ENCODE measurements around the gene ZFYVE28.

The ZFYVE28 gene

DNA sequence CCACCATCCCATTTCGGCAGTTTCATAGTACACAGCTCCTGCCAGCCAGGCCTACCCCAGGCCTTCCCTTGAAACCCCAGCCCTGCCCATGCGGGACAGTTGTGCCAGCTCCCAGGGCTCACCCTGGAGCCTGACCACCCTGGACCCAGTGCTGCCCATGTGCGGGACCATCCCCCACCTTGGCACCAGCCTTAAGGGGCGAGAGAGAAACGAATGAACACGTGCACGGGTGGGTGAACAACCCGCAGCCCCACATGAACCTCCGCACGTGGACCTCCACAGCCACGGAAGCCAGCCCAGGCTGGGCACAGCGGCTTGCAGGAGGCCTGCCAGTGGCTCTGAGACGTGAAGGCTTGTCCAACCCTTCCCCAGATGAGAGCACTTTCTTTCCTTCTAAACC is 80.5 kb downstream of the ZFYVE28 start:
- TF ChIP-seq, protein P1, sequence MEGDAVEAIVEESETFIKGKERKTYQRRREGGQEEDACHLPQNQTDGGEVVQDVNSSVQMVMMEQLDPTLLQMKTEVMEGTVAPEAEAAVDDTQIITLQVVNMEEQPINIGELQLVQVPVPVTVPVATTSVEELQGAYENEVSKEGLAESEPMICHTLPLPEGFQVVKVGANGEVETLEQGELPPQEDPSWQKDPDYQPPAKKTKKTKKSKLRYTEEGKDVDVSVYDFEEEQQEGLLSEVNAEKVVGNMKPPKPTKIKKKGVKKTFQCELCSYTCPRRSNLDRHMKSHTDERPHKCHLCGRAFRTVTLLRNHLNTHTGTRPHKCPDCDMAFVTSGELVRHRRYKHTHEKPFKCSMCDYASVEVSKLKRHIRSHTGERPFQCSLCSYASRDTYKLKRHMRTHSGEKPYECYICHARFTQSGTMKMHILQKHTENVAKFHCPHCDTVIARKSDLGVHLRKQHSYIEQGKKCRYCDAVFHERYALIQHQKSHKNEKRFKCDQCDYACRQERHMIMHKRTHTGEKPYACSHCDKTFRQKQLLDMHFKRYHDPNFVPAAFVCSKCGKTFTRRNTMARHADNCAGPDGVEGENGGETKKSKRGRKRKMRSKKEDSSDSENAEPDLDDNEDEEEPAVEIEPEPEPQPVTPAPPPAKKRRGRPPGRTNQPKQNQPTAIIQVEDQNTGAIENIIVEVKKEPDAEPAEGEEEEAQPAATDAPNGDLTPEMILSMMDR (IDR thresholded peaks at IDR 0.05; ENCODE audit: control insufficient read depth, extremely low read depth, insufficient read depth): no peak
- no peak overlapping the region for H3K4me3 ChIP-seq (ENCODE audit: low read depth, low read length)
- DNase-seq (ENCODE audit: low read depth): no peak

DNA sequence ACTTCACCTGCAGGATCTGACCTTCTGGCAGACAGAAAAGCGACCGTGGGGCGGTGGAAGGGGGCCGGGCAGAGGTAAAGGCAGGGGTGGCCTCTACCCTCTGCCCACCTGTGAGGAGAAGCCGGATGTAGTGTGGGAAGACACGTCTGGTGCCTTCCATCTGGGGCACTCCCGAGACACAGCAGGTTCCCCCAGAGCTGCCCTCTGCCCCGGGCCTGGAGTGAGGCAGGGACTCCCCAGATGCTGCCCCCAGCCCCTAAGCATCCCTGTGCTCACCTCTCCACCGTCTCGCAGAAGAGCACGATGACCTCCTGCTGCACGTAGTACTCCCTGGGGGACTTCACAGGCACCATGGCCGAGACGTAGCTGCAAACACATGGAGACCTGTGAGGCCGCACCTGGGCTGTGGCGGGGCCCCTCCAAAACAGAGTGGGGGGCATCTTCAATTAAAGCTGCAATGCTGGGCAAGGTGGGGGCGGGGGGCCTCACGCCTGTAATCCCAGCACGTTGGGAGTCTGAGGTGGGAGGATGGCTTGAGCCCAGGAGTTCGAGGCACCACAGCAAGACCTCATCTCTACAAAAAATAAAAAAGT is 81.2 kb downstream of the ZFYVE28 start:
- no peak overlapping the region for H3K4me3 ChIP-seq (ENCODE audit: low read depth, low read length)
- no peak for DNase-seq (ENCODE audit: low read depth)
- TF ChIP-seq, protein P1 (IDR thresholded peaks at IDR 0.05; ENCODE audit: control insufficient read depth, extremely low read depth, insufficient read depth): no peak

DNA sequence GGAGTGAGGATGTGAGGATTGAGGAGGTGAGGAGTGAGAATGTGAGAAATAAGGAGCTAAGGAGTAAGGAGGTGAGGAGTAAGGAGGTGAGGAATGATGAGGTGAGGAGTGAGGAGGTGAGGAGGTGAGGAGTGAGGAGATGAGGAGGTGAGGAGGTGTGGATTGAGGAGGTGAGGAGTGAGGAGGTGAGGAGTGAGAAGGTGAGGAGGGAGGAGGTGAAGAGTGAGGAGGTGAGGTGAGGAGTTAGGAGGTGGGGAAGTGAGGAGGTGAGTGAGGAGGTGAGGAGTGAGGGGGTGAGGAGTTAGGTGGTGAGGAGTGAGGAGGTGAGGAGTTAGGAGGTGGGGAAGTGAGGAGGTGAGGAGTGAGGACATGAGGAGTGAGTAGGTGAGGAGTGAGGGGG is 81.8 kb downstream of the ZFYVE28 start:
- no peak overlapping the region for H3K4me3 ChIP-seq (ENCODE audit: low read depth, low read length)
- TF ChIP-seq, protein P1 (IDR thresholded peaks at IDR 0.05; ENCODE audit: control insufficient read depth, extremely low read depth, insufficient read depth): no peak
- DNase-seq (ENCODE audit: low read depth): no peak

DNA sequence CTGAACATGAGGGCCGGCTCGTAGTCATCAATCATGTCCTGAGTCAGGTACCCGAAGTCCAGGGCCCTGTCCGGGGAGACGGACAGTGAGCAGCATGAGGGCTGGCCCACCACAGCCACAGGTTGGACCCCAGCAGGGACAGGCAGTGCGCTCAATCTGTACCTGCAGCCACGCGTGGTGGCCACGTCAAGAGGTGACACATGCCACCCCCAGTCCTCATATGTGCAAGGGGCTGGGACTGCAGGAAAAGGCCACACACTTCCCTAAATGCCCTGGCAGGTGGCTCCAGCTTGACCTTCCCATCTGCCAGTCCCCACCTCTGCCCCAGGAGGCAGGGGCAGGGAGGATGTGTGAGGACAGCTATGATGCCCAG is 82.7 kb downstream of the ZFYVE28 start:
- no peak overlapping the region for H3K4me3 ChIP-seq (ENCODE audit: low read depth, low read length)
- no peak for DNase-seq (ENCODE audit: low read depth)
- TF ChIP-seq, protein P1 (IDR thresholded peaks at IDR 0.05; ENCODE audit: control insufficient read depth, extremely low read depth, insufficient read depth): no peak

DNA sequence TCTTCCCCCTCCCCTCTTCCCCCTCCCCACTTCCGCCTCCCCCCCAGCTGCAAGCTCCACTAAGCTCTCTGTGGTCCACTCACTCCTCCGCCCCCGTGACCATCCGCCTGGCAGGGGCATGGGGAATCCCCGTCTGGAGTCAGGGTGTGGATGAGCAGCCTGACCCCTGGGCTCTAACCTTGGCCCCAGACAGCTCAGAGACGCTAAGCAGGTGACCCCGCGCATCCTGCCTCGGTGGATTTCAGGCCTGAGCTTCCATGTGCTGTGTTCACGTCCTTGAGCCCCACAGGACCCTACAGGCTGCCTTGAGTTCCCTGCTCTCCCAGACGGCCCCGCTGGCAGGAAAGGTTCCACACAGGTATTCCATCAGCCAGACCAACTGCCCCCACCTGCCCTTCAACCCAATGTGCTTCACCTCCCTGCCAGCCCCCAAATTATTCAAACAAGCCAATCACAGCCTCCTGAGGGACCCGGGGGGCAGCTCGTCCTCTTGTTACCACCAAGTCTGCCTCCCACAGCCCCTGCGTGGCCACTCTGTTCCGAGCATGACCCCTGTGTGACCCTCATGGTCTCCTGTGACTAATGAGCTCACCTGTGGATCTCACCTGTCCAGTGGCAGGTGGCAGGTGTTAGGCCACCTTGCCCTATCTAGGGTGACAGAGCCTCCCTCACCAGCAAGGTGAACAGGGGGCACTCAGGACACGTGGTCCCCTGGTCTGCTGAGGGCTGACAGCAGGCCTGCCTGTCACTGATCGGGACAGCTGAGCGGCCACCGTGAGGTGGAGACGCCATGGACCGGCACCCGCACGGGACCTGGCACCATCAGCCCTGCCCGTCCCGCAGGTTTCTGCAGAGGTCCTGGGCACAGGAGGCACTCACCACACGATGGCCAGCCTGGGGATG is 83.4 kb downstream of the ZFYVE28 start:
- DNase-seq (ENCODE audit: low read depth): no peak
- no peak overlapping the region for H3K4me3 ChIP-seq (ENCODE audit: low read depth, low read length)
- TF ChIP-seq, protein P1 (IDR thresholded peaks at IDR 0.05; ENCODE audit: control insufficient read depth, extremely low read depth, insufficient read depth): no peak

DNA sequence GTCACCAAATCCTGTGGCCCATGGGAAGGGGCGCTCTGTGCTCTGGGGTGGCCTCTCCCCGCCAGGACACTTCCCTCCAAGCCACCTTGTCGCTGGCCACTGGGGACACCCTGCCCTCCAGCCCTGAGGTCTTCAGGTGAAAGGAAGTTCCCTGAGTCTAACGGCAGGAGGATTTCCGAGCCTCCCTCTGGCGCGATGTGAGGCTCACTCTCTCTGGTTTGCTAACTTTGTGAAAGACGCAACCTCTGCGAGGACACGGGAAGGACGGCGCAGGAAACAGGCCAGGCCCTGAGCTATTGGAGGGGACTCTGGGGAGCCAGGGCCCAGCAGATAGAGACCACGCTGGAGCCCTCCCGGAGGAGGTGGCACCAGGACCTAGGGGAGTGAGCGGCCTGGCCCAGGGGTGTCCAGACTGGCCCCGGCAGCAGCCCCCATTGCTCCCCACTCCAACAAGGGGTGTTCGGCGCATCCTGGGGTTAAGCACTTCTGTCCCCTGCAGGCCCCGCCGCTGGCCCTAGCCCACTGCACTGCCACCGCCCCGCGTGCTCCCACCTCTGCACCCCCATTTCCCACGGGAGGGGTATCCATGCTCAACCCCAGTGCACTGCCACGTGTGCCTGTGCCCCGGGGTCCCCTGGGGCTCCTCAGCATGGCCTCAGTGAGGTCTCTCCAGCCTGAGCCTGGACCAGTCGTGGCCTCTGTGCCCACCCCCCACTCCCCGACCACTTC is 84.4 kb downstream of the ZFYVE28 start:
- no peak overlapping the region for H3K4me3 ChIP-seq (ENCODE audit: low read depth, low read length)
- TF ChIP-seq, protein P1 (IDR thresholded peaks at IDR 0.05; ENCODE audit: control insufficient read depth, extremely low read depth, insufficient read depth): no peak
- DNase-seq (ENCODE audit: low read depth): no peak

All from LNCaP clone FGC (cell line).